K562 (cell line): ENCODE data around the gene PKIB. TPM values are rescaled to one million over a fixed set of nuclear protein-coding genes. Genes with fewer than 3 reads are reported as not detected.

ENCODE experiments used
- ATAC-seq: fragments of 200-7000 bp; cut with Tn5 transposase; 3 replicates; pipeline ENCODE4 v1.9.1; 2020; ENCODE audit warnings: moderate library complexity
- BruUV-seq: library from RNA; stranded (reverse); fragments of 400-500 nt; replicated peaks from 2 replicates; lab custom pipeline; 2021; lab: Mats Ljungman, UMichigan
- CTCF ChIA-PET: fragments of 300-600 bp; formaldehyde crosslinking; extraction: SDS; loops from one replicate; lab custom pipeline; 2021; ENCODE audit warnings: low intra/inter-chr PET ratio; lab: Yijun Ruan, JAX
- POLR2A ChIA-PET: fragments of 300-600, 350-650 bp; sonication (Branson Sonifier 250); formaldehyde crosslinking; extraction: SDS; loops from one replicate; lab custom pipeline; 2021; ENCODE audit warnings: antibody characterized with exemption, inconsistent platforms; lab: Yijun Ruan, JAX
- DNase-seq, 4 experiments: peaks; one replicate each; pipeline versions ENCODE4 v3.0.0 to v3.0.0-alpha.2; 2011 to 2018; ENCODE audit warnings: low spot score in 3 of 4, mixed read lengths in 3 of 4; ENCODE audit errors: extremely low read depth in 1 of 4
- FAIRE-seq: peaks from 2 replicates; lab custom pipeline; 2011; peaks lifted over from hg19 to GRCh38; lab: Jason Lieb, UNC
- H2AFZ ChIP-seq: 2 replicates; pipeline ENCODE4 v1.6.0; 2011; ENCODE audit warnings: low read depth, low read length, control low read depth, inconsistent platforms
- H3K27ac ChIP-seq: fragments of 200-600 bp; 3 replicates; pipeline ENCODE4 v1.8.0; 2011; ENCODE audit warnings: low read depth, mild to moderate bottlenecking, control low read depth, inconsistent platforms, low read length, moderate library complexity, mixed read lengths; ENCODE audit errors: extremely low read depth
- H3K27me3 ChIP-seq, 2 experiments: fragments of 300-600 bp in 1 of 2; 2 replicates in 1 of 2; 3 replicates in 1 of 2; pipeline versions ENCODE4 v1.6.0 to v1.8.0; 2011; ENCODE audit warnings: inconsistent platforms in 2 of 2, low read length in 2 of 2, mild to moderate bottlenecking in 1 of 2, mixed read lengths in 1 of 2, moderate library complexity in 1 of 2; ENCODE audit not compliant: control insufficient read depth in 2 of 2, insufficient read depth in 2 of 2
- H3K36me3 ChIP-seq: fragments of 300-600 bp; 3 replicates; pipeline ENCODE4 v1.8.0; 2011; ENCODE audit warnings: mild to moderate bottlenecking, low read length, inconsistent platforms; ENCODE audit not compliant: control insufficient read depth, insufficient read depth
- H3K4me1 ChIP-seq, 2 experiments: fragments of 200-600 bp in 1 of 2; replicated peaks in 1 of 2; 2 replicates in 1 of 2; 3 replicates in 1 of 2; pipeline versions ENCODE4 v1.5.1 to v1.8.0; 2011; ENCODE audit warnings: inconsistent platforms in 2 of 2, low read length in 2 of 2, mild to moderate bottlenecking in 1 of 2, mixed read lengths in 1 of 2, moderate library complexity in 1 of 2; ENCODE audit not compliant: control insufficient read depth in 2 of 2, insufficient read depth in 2 of 2
- H3K4me2 ChIP-seq: 2 replicates; pipeline ENCODE4 v1.6.1; 2011; ENCODE audit warnings: low read length, control low read depth, inconsistent platforms, mixed read lengths; ENCODE audit not compliant: insufficient read depth
- H3K4me3 ChIP-seq: fragments of 200-600 bp; sonication (generic), shearing (Covaris generic); 2 replicates; pipeline ENCODE4 v1.5.1; 2016; ENCODE audit warnings: control low read depth, inconsistent platforms
- H3K79me2 ChIP-seq: fragments of 200-600 bp; 3 replicates; pipeline ENCODE4 v1.8.0; 2011; ENCODE audit warnings: low read length, inconsistent platforms; ENCODE audit not compliant: control insufficient read depth, insufficient read depth
- H3K9ac ChIP-seq, 2 experiments: 2 replicates each; pipeline versions ENCODE4 v1.6.0 to v1.6.1; 2011; ENCODE audit warnings: low read depth in 2 of 2, low read length in 2 of 2, control low read depth in 1 of 2, inconsistent platforms in 1 of 2, mild to moderate bottlenecking in 1 of 2, mixed read lengths in 1 of 2; ENCODE audit not compliant: insufficient read depth in 1 of 2
- H3K9me1 ChIP-seq: one replicate; pipeline ENCODE4 v1.6.0; 2011; ENCODE audit warnings: inconsistent platforms, mild to moderate bottlenecking, low read length, moderate library complexity; ENCODE audit not compliant: control insufficient read depth, insufficient read depth
- H3K9me3 ChIP-seq: replicated peaks from 2 replicates; pipeline ENCODE4 v1.5.1; 2011; ENCODE audit warnings: low read depth, low read length, inconsistent platforms; ENCODE audit not compliant: control insufficient read depth, insufficient read depth
- H4K20me1 ChIP-seq: replicated peaks from 2 replicates; pipeline ENCODE4 v1.6.1; 2011; ENCODE audit warnings: low read length, inconsistent platforms, mixed read lengths; ENCODE audit not compliant: control insufficient read depth, insufficient read depth
- BMI1 ChIP-seq: fragments of 150-350 bp; IDR thresholded peaks from 2 replicates; pipeline ENCODE4 v1.6.1; 2014; ENCODE audit warnings: low read length
- CC2D1A ChIP-seq: fragments of 450-650 bp; IDR thresholded peaks from 2 replicates; pipeline ENCODE4 v1.6.1; 2017; ENCODE audit warnings: mild to moderate bottlenecking
- EZH2 ChIP-seq: IDR thresholded peaks from 2 replicates; pipeline ENCODE4 v1.6.1; 2012; ENCODE audit warnings: low read depth, mild to moderate bottlenecking, inconsistent platforms, low read length, borderline replicate concordance
- FOXA1 ChIP-seq: fragments of 450-650 bp; IDR thresholded peaks from 2 replicates; pipeline ENCODE4 v1.6.1; 2016; ENCODE audit warnings: mild to moderate bottlenecking, borderline replicate concordance
- MEF2D ChIP-seq: conservative IDR thresholded peaks from 2 replicates; pipeline ENCODE4 v1.6.1; 2016; ENCODE audit warnings: low read depth, missing genetic modification characterization, missing compliant biosample characterization
- NCOA1 ChIP-seq: fragments of 450-650 bp; IDR thresholded peaks from 2 replicates; pipeline ENCODE4 v1.6.1; 2016; ENCODE audit warnings: low read depth
- NCOA2 ChIP-seq, 2 experiments: fragments of 450-650 bp; IDR thresholded peaks; 2 replicates each; pipeline ENCODE4 v1.6.1; 2018; ENCODE audit warnings: mild to moderate bottlenecking in 2 of 2, moderate library complexity in 1 of 2; ENCODE audit not compliant: partially characterized antibody in 2 of 2
- TAF9B ChIP-seq: fragments of 450-650 bp; IDR thresholded peaks from 2 replicates; pipeline ENCODE4 v1.6.1; 2018; ENCODE audit warnings: mild to moderate bottlenecking; ENCODE audit not compliant: partially characterized antibody
- YY1 ChIP-seq, 3 experiments: IDR thresholded peaks; 2 replicates each; pipeline ENCODE4 v1.6.1; 2011; ENCODE audit warnings: low read length in 2 of 3, mild to moderate bottlenecking in 2 of 3, moderate library complexity in 2 of 3, borderline replicate concordance in 1 of 3, control low read depth in 1 of 3, low read depth in 1 of 3; ENCODE audit not compliant: insufficient read depth in 3 of 3, insufficient replicate concordance in 2 of 3, control insufficient read depth in 1 of 3, insufficient read length in 1 of 3; ENCODE audit errors: extremely low read depth in 1 of 3
- ZBTB33 ChIP-seq: sonication (generic); formaldehyde crosslinking; IDR thresholded peaks from 2 replicates; pipeline ENCODE4 v1.8.1; 2023; ENCODE audit warnings: mild to moderate bottlenecking, missing genetic modification reagents
- ZNF445 ChIP-seq: fragments of 250-450 bp; sonication (Bioruptor Pico); IDR thresholded peaks from 2 replicates; pipeline ENCODE4 v1.4.0; 2020; ENCODE audit warnings: low read depth, mild to moderate bottlenecking, moderate library complexity
- ZNF77 ChIP-seq: fragments of 250-450 bp; sonication (Bioruptor Pico); IDR thresholded peaks from 2 replicates; pipeline ENCODE4 v1.5.0; 2020
- WGBS: fragments of 100-300 bp; shearing (Covaris generic); methylation state at CpG from one replicate; pipeline ENCODE4 v1.1.6; 2016; ENCODE audit warnings: low coverage, mixed read lengths; ENCODE audit not compliant: insufficient coverage; ENCODE audit errors: missing lambda C conversion rate; 5-methylcytosine and 5-hydroxymethylcytosine counted together
- in situ Hi-C: fragments of 300-500 bp; cut with MboI; formaldehyde crosslinking; loops from 4 replicates; pipeline ENCODE4 v1.15.0; 2018; ENCODE audit warnings: inconsistent platforms, mixed read lengths
- intact Hi-C: fragments of 100-400 bp; cut with micrococcal nuclease; formaldehyde crosslinking; loops from 2 replicates; pipeline ENCODE4 v1.14.2; 2022
- polyA plus RNA-seq, 8 experiments: library from polyadenylated mRNA; depleted of rRNA in 4 of 8; stranded (reverse) in 5 of 8; unstranded in 3 of 8; fragments of >200 nt; fragmentation: Nextera tagmentation in 2 of 8; fragmentation: Illumina TruSeq in 1 of 8; extraction: Ambion mirVana in 2 of 8; extraction: Trizol in 1 of 8; gene quantifications; 2 replicates each; pipeline versions ENCODE4 v1.2.1 to v1.2.3, GENCODE V29; 2011 to 2014; ENCODE audit warnings: inconsistent platforms in 1 of 8, missing spikeins in 1 of 8
- total RNA-seq, 7 experiments: library from RNA; depleted of rRNA in 6 of 7; stranded (reverse); fragments of >200 nt in 6 of 7; fragmentation: Illumina TruSeq in 2 of 7; extraction: Trizol in 2 of 7; gene quantifications; 2 replicates each; pipeline versions ENCODE4 v1.2.1 to v1.2.3, GENCODE V29; 2011 to 2021; ENCODE audit warnings: low replicate concordance in 1 of 7
- TF ChIP-seq, protein P1 (sequence below): fragments of 450-650 bp; conservative IDR thresholded peaks from 2 replicates; pipeline ENCODE4 v1.6.1; 2016; ENCODE audit warnings: missing genetic modification characterization, low read depth, mild to moderate bottlenecking, missing compliant biosample characterization, moderate library complexity
- TF ChIP-seq, protein P2 (sequence below), 3 experiments: fragments of 200-800 bp in 1 of 3; fragments of 250-450 bp in 1 of 3; fragments of 450-650 bp in 1 of 3; sonication (Bioruptor Pico) in 1 of 3; sonication (Bioruptor generic) in 1 of 3; formaldehyde crosslinking in 1 of 3; IDR thresholded peaks; 2 replicates each; pipeline versions ENCODE4 v1.6.1 to v1.8.0; 2016 to 2022; ENCODE audit warnings: mild to moderate bottlenecking in 2 of 3, missing genetic modification characterization in 2 of 3, missing compliant biosample characterization in 1 of 3, moderate library complexity in 1 of 3

The PKIB gene
- total and polyA plus RNA-seq, 9 of the 15 experiments (the other 6 are each of a cell fraction or from before 2014, with no cell fraction given) = 14.8 to 37.5 (median 27.4) TPM

DNA sequence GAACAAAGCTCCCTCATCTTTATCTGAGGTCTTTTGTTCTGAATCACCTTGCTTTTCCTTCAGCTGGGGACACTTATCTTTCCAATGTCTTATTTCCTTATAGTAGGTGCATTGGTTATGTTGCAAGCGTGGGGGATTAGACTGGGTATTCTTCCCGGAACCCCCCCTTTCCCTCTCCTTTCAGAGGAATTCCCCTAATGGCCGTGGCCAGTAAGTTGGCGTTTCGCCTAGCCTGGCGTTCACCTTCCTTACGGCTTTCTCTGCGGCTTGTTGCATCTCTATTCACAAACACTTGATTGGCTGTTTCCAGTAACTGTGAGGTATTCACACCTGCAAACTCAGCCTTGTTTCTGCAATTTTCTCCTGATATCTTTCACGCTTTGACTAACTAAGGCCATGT lies 136.5 kb downstream of the PKIB start:
- no peak overlapping the region for H3K4me2 ChIP-seq
- no peaks in the 10 kb centered on the region for H4K20me1 ChIP-seq
- intact Hi-C loops = no loop called here
- 25% methylated on average over 9 of the region's 9 CpGs for WGBS
- FAIRE-seq (no peak), ATAC-seq (no peak), DNase-seq (no peak)
- no peaks in the 10 kb centered on the region for H3K27me3 ChIP-seq
- TF ChIP-seq TAF9B = no peak
- no peak for TF ChIP-seq ZNF445 (CRISPR knock-in tag)
- no peak for TF ChIP-seq CC2D1A
- no peak for TF ChIP-seq MEF2D (tag)
- TF ChIP-seq, protein P1, sequence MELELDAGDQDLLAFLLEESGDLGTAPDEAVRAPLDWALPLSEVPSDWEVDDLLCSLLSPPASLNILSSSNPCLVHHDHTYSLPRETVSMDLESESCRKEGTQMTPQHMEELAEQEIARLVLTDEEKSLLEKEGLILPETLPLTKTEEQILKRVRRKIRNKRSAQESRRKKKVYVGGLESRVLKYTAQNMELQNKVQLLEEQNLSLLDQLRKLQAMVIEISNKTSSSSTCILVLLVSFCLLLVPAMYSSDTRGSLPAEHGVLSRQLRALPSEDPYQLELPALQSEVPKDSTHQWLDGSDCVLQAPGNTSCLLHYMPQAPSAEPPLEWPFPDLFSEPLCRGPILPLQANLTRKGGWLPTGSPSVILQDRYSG = no peak
- TF ChIP-seq, protein P2, sequence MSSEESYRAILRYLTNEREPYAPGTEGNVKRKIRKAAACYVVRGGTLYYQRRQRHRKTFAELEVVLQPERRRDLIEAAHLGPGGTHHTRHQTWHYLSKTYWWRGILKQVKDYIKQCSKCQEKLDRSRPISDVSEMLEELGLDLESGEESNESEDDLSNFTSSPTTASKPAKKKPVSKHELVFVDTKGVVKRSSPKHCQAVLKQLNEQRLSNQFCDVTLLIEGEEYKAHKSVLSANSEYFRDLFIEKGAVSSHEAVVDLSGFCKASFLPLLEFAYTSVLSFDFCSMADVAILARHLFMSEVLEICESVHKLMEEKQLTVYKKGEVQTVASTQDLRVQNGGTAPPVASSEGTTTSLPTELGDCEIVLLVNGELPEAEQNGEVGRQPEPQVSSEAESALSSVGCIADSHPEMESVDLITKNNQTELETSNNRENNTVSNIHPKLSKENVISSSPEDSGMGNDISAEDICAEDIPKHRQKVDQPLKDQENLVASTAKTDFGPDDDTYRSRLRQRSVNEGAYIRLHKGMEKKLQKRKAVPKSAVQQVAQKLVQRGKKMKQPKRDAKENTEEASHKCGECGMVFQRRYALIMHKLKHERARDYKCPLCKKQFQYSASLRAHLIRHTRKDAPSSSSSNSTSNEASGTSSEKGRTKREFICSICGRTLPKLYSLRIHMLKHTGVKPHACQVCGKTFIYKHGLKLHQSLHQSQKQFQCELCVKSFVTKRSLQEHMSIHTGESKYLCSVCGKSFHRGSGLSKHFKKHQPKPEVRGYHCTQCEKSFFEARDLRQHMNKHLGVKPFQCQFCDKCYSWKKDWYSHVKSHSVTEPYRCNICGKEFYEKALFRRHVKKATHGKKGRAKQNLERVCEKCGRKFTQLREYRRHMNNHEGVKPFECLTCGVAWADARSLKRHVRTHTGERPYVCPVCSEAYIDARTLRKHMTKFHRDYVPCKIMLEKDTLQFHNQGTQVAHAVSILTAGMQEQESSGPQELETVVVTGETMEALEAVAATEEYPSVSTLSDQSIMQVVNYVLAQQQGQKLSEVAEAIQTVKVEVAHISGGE (CRISPR knock-in tag; IDR thresholded peaks at IDR 0.05) = no peak
- TF ChIP-seq YY1 (IDR thresholded peaks at IDR 0.05; ENCODE audit: borderline replicate concordance in 1 of 3, control insufficient read depth in 1 of 3, extremely low read depth in 1 of 3, insufficient read depth in 3 of 3, insufficient read length in 1 of 3, insufficient replicate concordance in 2 of 3, low read depth in 1 of 3, low read length in 2 of 3) = no peak
- TF ChIP-seq ZNF77 (CRISPR knock-in tag) = no peak
- no peak for TF ChIP-seq NCOA2 (IDR thresholded peaks at IDR 0.05; ENCODE audit: partially characterized antibody in 2 of 2)
- no peak for TF ChIP-seq EZH2
- TF ChIP-seq BMI1 = no peak
- TF ChIP-seq NCOA1 = no peak
- no peak for TF ChIP-seq FOXA1
- TF ChIP-seq ZBTB33 (CRISPR knock-in tag) = no peak
- H3K9ac ChIP-seq = no peak overlapping the region
- ChIA-PET CTCF (no interaction called here), POLR2A (no interaction called here)
- H2AFZ ChIP-seq = no peak overlapping the region
- no peaks in the 10 kb centered on the region for H3K9me3 ChIP-seq
- H3K27ac ChIP-seq = no peak overlapping the region
- no peaks in the 10 kb centered on the region for H3K4me1 ChIP-seq
- H3K36me3 ChIP-seq = no peaks in the 10 kb centered on the region
- H3K4me3 ChIP-seq = no peak overlapping the region
- no TSS peak for BruUV-seq
- no peaks in the 10 kb centered on the region for H3K9me1 ChIP-seq
- H3K79me2 ChIP-seq = no peaks in the 10 kb centered on the region
- in situ Hi-C loops = loop anchor here (10.0 to 25.0 kb wide), 2 partner anchors 88 to 566 kb away; no protein-coding TSS in a partner anchor
